ENCODE data around the gene MOCS2. TPM values are rescaled to one million over a fixed set of nuclear protein-coding genes. Genes with fewer than 3 reads are reported as not detected.
A peak's percentile ranks its signal among the peaks of the same experiment; 100 is the strongest.
"Not testable (repeated sequence)": the region's sequence is repeated elsewhere in the genome, so short reads cannot be mapped to it uniquely, and the experiment has no call there.

MOCS2 gene
- total RNA-seq, 4 donors from 2014 or later, result 37.8 to 47.6 (median 42.6) TPM

GRCh38 chr5:53114988-53115387 is 5.4 kb upstream of the MOCS2 start:
- H3K4me3 ChIP-seq, result no peak overlapping the region
- H3K9me3 ChIP-seq, result no peaks in the 10 kb centered on the region
- no peaks in the 10 kb centered on the region for H3K36me3 ChIP-seq
- H3K4me1 ChIP-seq, result peaks cover 0 to 11% (median 0%) of the 10 kb centered on the region in 4 donors
- no peaks in the 10 kb centered on the region for H3K27me3 ChIP-seq
- TF ChIP-seq POLR2A (IDR thresholded peaks at IDR 0.05), result no peak
- TF ChIP-seq, protein P1, sequence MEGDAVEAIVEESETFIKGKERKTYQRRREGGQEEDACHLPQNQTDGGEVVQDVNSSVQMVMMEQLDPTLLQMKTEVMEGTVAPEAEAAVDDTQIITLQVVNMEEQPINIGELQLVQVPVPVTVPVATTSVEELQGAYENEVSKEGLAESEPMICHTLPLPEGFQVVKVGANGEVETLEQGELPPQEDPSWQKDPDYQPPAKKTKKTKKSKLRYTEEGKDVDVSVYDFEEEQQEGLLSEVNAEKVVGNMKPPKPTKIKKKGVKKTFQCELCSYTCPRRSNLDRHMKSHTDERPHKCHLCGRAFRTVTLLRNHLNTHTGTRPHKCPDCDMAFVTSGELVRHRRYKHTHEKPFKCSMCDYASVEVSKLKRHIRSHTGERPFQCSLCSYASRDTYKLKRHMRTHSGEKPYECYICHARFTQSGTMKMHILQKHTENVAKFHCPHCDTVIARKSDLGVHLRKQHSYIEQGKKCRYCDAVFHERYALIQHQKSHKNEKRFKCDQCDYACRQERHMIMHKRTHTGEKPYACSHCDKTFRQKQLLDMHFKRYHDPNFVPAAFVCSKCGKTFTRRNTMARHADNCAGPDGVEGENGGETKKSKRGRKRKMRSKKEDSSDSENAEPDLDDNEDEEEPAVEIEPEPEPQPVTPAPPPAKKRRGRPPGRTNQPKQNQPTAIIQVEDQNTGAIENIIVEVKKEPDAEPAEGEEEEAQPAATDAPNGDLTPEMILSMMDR (IDR thresholded peaks at IDR 0.05), result no peak
- TF ChIP-seq EP300 (IDR thresholded peaks at IDR 0.05), result no peak
- no peak for DNase-seq (ENCODE audit: low spot score in 2 of 2)
- H3K27ac ChIP-seq, result no peak overlapping the region

GRCh38 chr5:53113947-53114346 is 4.4 kb upstream of the MOCS2 start:
- H3K27ac ChIP-seq, result no peak overlapping the region
- peaks cover 0 to 12% (median 0%) of the 10 kb centered on the region in 4 donors for H3K4me1 ChIP-seq
- 79 to 83% methylated on average over 8 to 9 of the region's 9 CpGs for WGBS, 2 donors
- TF ChIP-seq, protein P1 (IDR thresholded peaks at IDR 0.05), result no peak
- TF ChIP-seq POLR2A (IDR thresholded peaks at IDR 0.05) (no peak), EP300 (IDR thresholded peaks at IDR 0.05) (no peak)
- H3K27me3 ChIP-seq, result no peaks in the 10 kb centered on the region
- H3K9me3 ChIP-seq, result no peaks in the 10 kb centered on the region
- H3K4me3 ChIP-seq, result no peak overlapping the region
- DNase-seq (ENCODE audit: low spot score in 2 of 2), result no peak
- no peaks in the 10 kb centered on the region for H3K36me3 ChIP-seq

GRCh38 chr5:53112909-53113308 is 3.4 kb upstream of the MOCS2 start:
- H3K4me1 ChIP-seq, result peaks cover 0 to 20% (median 3%) of the 10 kb centered on the region in 4 donors
- H3K27me3 ChIP-seq, result no peaks in the 10 kb centered on the region
- TF ChIP-seq EP300 (IDR thresholded peaks at IDR 0.05) (no peak), POLR2A (IDR thresholded peaks at IDR 0.05) (no peak)
- TF ChIP-seq, protein P1 (IDR thresholded peaks at IDR 0.05), result no peak
- no peak overlapping the region for H3K4me3 ChIP-seq
- no peaks in the 10 kb centered on the region for H3K9me3 ChIP-seq
- H3K36me3 ChIP-seq, result no peaks in the 10 kb centered on the region
- no peak for DNase-seq (ENCODE audit: low spot score in 2 of 2)
- WGBS, 2 donors, result 92 to 93% methylated on average over 3 of the region's 3 CpGs
- H3K27ac ChIP-seq, result no peak overlapping the region

GRCh38 chr5:53112307-53112706 is 2.8 kb upstream of the MOCS2 start:
- WGBS, 2 donors, result 91 to 94% methylated on average over 6 of the region's 6 CpGs
- H3K36me3 ChIP-seq; H3K27ac ChIP-seq; H3K4me3 ChIP-seq; H3K9me3 ChIP-seq; DNase-seq (ENCODE audit: low spot score in 2 of 2); H3K27me3 ChIP-seq: not testable (repeated sequence)
- peaks cover 0 to 26% (median 6%) of the 10 kb centered on the region in 4 donors for H3K4me1 ChIP-seq

DNA sequence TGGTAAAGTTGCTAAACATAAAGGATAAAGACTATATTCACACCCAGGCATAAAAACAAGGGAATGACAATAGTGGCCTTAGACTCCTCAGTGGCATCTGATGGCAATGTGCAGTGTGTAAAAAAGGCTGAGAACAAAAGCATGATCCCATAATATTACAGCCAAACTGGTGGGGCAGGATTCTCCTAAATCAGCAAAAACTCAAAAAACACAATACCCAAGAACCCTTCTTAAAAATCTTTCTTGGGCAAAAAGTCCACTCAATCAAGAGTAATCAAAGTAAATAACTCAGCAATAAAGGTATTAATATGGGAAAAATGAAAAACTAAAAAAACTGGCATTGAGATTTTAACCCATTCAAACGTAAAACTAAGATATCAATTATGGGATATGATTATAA is 1.6 kb upstream of the MOCS2 start:
- Histone ChIP-seq H3K36me3 (peaks cover 0 to 9% (median 0%) of the 10 kb centered on the region in 3 donors), H3K4me3 (no peak overlapping the region), H3K9me3 (no peaks in the 10 kb centered on the region), H3K27me3 (no peaks in the 10 kb centered on the region), H3K4me1 (peaks cover 0 to 33% (median 6%) of the 10 kb centered on the region in 4 donors), H3K27ac (no peak overlapping the region)
- 90 to 94% methylated on average over 1 of the region's 1 CpG for WGBS, 2 donors
- DNase-seq (ENCODE audit: low spot score in 2 of 2), result no peak
- TF ChIP-seq, protein P1 (IDR thresholded peaks at IDR 0.05), result no peak

DNA sequence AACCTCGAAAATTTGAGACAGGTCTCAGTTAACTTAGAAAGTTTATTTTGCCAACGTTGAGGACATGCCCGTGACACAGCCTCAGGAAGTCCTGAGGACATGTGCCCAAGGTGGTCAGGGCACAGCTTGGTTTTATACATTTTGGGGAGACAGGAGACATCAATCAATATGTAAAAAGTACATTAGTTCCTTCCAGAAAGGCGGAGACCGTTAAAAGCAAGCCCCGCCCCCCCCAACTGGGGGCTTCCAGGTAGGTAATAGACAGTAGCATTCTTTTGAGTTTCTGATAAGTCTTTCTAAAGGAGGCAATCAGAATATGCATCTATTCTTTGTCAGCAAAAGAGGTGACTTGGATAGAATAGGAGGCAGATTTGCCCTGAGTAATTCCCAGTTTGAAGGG is 599 bp upstream of the MOCS2 start:
- 25 to 38% methylated on average over 6 of the region's 6 CpGs for WGBS, 2 donors
- TF ChIP-seq, protein P1 (IDR thresholded peaks at IDR 0.05), result no peak
- TF ChIP-seq EP300 (IDR thresholded peaks at IDR 0.05) (no peak), POLR2A (IDR thresholded peaks at IDR 0.05) (no peak)
- Histone ChIP-seq H3K36me3 (peaks cover 0 to 17% (median 0%) of the 10 kb centered on the region in 3 donors), H3K9me3 (no peaks in the 10 kb centered on the region), H3K27ac (peak overlapping the region; percentile 79 to 91 (median 86)), H3K4me1 (peaks cover 0 to 36% (median 6%) of the 10 kb centered on the region in 4 donors), H3K4me3 (peak overlapping the region; percentile 70 to 89 (median 76)), H3K27me3 (no peaks in the 10 kb centered on the region)
- DNase-seq (ENCODE audit: low spot score in 2 of 2), result no peak

Data from tibial nerve (tissue), 4 donors.